Heart right ventricle (tissue), 16 donors: ENCODE results near the gene ZNF408. TPM values are rescaled to one million over a fixed set of nuclear protein-coding genes. Genes with fewer than 3 reads are reported as not detected.

Experiments
- ATAC-seq, 8 donors: fragments of 200-7000 bp; cut with Tn5 transposase; one replicate each; pipeline ENCODE4 v1.9.1; 2020; ENCODE audit warnings: mild to moderate bottlenecking in 8 of 8, moderate library complexity in 8 of 8, moderate number of reproducible peaks in 1 of 8
- DNase-seq, 2 donors: peaks; one replicate each; pipeline ENCODE4 v3.0.0-alpha.2; 2020
- H3K27ac ChIP-seq, 10 donors: fragments of 200-600 bp; sonication (generic) in 2 of 10; one replicate each; pipeline versions ENCODE4 v1.5.0 to v1.8.0; 2020 to 2022; ENCODE audit warnings: mild to moderate bottlenecking in 3 of 10
- H3K27me3 ChIP-seq, 7 donors: fragments of 200-600 bp; one replicate each; pipeline ENCODE4 v1.8.0; 2021 to 2022; ENCODE audit warnings: mild to moderate bottlenecking in 2 of 7
- H3K36me3 ChIP-seq, 9 donors: fragments of 200-600 bp; sonication (generic) in 1 of 9; one replicate each; pipeline versions ENCODE4 v1.5.0 to v1.8.0; 2020 to 2022; ENCODE audit warnings: mild to moderate bottlenecking in 2 of 9
- H3K4me1 ChIP-seq, 9 donors: fragments of 200-600 bp; sonication (generic) in 1 of 9; one replicate each; pipeline versions ENCODE4 v1.5.0 to v1.8.0; 2020 to 2022; ENCODE audit warnings: mild to moderate bottlenecking in 4 of 9
- H3K4me3 ChIP-seq, 10 donors: fragments of 200-600 bp; sonication (generic) in 2 of 10; one replicate each; pipeline versions ENCODE4 v1.5.0 to v1.8.0; 2020 to 2022; ENCODE audit warnings: mild to moderate bottlenecking in 7 of 10, moderate library complexity in 2 of 10
- H3K9me3 ChIP-seq, 11 donors: fragments of 200-600 bp in 10 of 11; sonication (generic) in 2 of 11; one replicate each; pipeline versions ENCODE4 v1.5.0 to v1.8.0; 2013 to 2022; ENCODE audit warnings: mild to moderate bottlenecking in 2 of 11, control low read depth in 1 of 11, moderate library complexity in 1 of 11
- CTCF ChIP-seq, 9 donors: fragments of 200-600 bp; sonication (generic) in 2 of 9; IDR thresholded peaks; one replicate each; pipeline versions ENCODE4 v1.5.0 to v1.8.0; 2021 to 2022; ENCODE audit warnings: antibody characterized with exemption in 9 of 9, mild to moderate bottlenecking in 5 of 9, moderate library complexity in 1 of 9
- WGBS, 2 donors: extraction: QIAGEN DNeasy Blood & Tissue Kit; methylation state at CpG; one replicate each; pipeline ENCODE4 v1.1.7; 2013; ENCODE audit warnings: inconsistent platforms in 1 of 2; 5-methylcytosine and 5-hydroxymethylcytosine counted together
- intact Hi-C, 10 donors: fragments of 100-400 bp; cut with DNase I; formaldehyde crosslinking; loops; one replicate each; pipeline versions ENCODE4 v1.11.1 to v1.14.2; 2022
- polyA plus RNA-seq, 2 donors: library from polyadenylated mRNA; stranded (reverse); fragments of 200-250 nt; gene quantifications; one replicate each; pipeline ENCODE4 v1.2.3, GENCODE V29; 2013
- total RNA-seq, 10 donors: library from RNA; stranded (reverse); fragmentation: NEBNext Ultra II Directional in 3 of 10; extraction: Animal tissue kit (Norgen Biotek cat#: 25700) in 3 of 10; gene quantifications; one replicate each; pipeline versions ENCODE4 v1.2.1 to v1.2.4, GENCODE V29; 2021 to 2023
- donor health status: Arrhythmogenic right ventricular cardiomyopathy.
- donor health status: ischemic (EF 13 %, LVEDD 7.1; RV severe dilation, severe dysfunction).
- donor health status: healthy with polysubstance abuse.
- donor health status: DM: no; HTN: yes; CAD: no.
- donor health status: DM: no; HTN: no; CAD: no.
- donor health status: ischemic (EF 25% LVEDD 6.9; RV normal size, moderate dysfunction).
- donor health status: ischemic (EF 25% LVEDD 5.7; RV mildly dilated, moderate dysfunction).
- donor health status: healthy.
- donor health status: DM: yes; HTN: yes; CAD: no.
- donor health status: Ischemic cardiomyopathy.
- donor health status: ischemic (EF 35%, LVEDD 5.7; RV mildly dilated, moderate dysfunction).
- donor health status: nonischemic (EF 11% LVEDD 7.7; RV severe dilation, severe dysfunction).
- donor health status: DM: yes; HTN: yes; CAD: no.
- donor health status: PGD.
- donor health status: ischemic (EF 29% LVEDD 5.4; RV normal size, mild dysfunction).
- donor health status: nonischemic (EF 23%, LVEDD 6.1; RV moderate dilation, normal function).

Gene ZNF408
- total and polyA plus RNA-seq, 12 donors = 5.0 to 8.9 (median 6.7) TPM

- no peaks in the 10 kb centered on the region for H3K27me3 ChIP-seq
- ATAC-seq = no peak
- no peaks in the 10 kb centered on the region for H3K9me3 ChIP-seq
- H3K4me3 ChIP-seq = no peak overlapping the region
- TF ChIP-seq CTCF (IDR thresholded peaks at IDR 0.05) = no peak
- peaks cover 0 to 99% (median 38%) of the 10 kb centered on the region in 9 donors for H3K36me3 ChIP-seq
- H3K4me1 ChIP-seq = peaks cover 24 to 55% (median 47%) of the 10 kb centered on the region in 9 donors
- intact Hi-C loops = loop anchor here in 1 of 10 donors (10.0 kb wide), 1 partner anchor 78 kb away; the partner anchor contains the start of genes ATG13 and HARBI1
- DNase-seq = no peak
- H3K27ac ChIP-seq = peak overlapping the region in 1 of 10 donors; percentile 9
- 79 to 82% methylated on average over 4 of the region's 4 CpGs for WGBS, 2 donors
Observed at GRCh38 chr11:46692450-46692849, 8.4 kb upstream of the ZNF408 start.

GRCh38 chr11:46693597-46694012 lies 7.2 kb upstream of the ZNF408 start:
- peak overlapping the region in 8 of 10 donors; percentile 24 to 96 (median 80) for H3K27ac ChIP-seq
- no peak overlapping the region for H3K4me3 ChIP-seq
- no peaks in the 10 kb centered on the region for H3K9me3 ChIP-seq
- peaks cover 0 to 93% (median 32%) of the 10 kb centered on the region in 9 donors for H3K36me3 ChIP-seq
- DNase-seq (no peak), ATAC-seq (peak in 4 of 8 donors; percentile 13 to 19 (median 18))
- no peaks in the 10 kb centered on the region for H3K27me3 ChIP-seq
- intact Hi-C loops = loop anchor here in 1 of 10 donors (10.0 kb wide), 1 partner anchor 79 kb away; the partner anchor contains the start of genes ATG13 and HARBI1
- 40 to 48% methylated on average over 2 of the region's 2 CpGs for WGBS, 2 donors
- TF ChIP-seq CTCF (IDR thresholded peaks at IDR 0.05) = no peak
- H3K4me1 ChIP-seq = peaks cover 25 to 56% (median 50%) of the 10 kb centered on the region in 9 donors

GRCh38 chr11:46694072-46694471 lies 6.8 kb upstream of the ZNF408 start:
- Histone ChIP-seq H3K27ac (peak overlapping the region in 8 of 10 donors; percentile 24 to 96 (median 80)), H3K4me3 (no peak overlapping the region), H3K27me3 (no peaks in the 10 kb centered on the region), H3K9me3 (no peaks in the 10 kb centered on the region), H3K4me1 (peaks cover 28 to 61% (median 55%) of the 10 kb centered on the region in 9 donors), H3K36me3 (peaks cover 0 to 88% (median 32%) of the 10 kb centered on the region in 9 donors)
- ATAC-seq = no peak
- no peak for DNase-seq
- intact Hi-C loops = loop anchor here in 1 of 10 donors (10.0 kb wide), 1 partner anchor 79 kb away; the partner anchor contains the start of genes ATG13 and HARBI1
- WGBS, 2 donors = 81 to 87% methylated on average over 6 of the region's 6 CpGs
- no peak for TF ChIP-seq CTCF (IDR thresholded peaks at IDR 0.05)

- ATAC-seq (no peak), DNase-seq (no peak)
- no peaks in the 10 kb centered on the region for H3K27me3 ChIP-seq
- peaks cover 28 to 66% (median 60%) of the 10 kb centered on the region in 9 donors for H3K4me1 ChIP-seq
- WGBS, 2 donors = 76% methylated on average over 7 of the region's 7 CpGs
- H3K9me3 ChIP-seq = no peaks in the 10 kb centered on the region
- intact Hi-C loops = loop anchor here in 1 of 10 donors (10.0 kb wide), 1 partner anchor 80 kb away; the partner anchor contains the start of genes ATG13 and HARBI1
- TF ChIP-seq CTCF (IDR thresholded peaks at IDR 0.05) = no peak
- H3K36me3 ChIP-seq = peaks cover 0 to 83% (median 32%) of the 10 kb centered on the region in 9 donors
- H3K27ac ChIP-seq = peak overlapping the region in 8 of 10 donors; percentile 24 to 96 (median 80)
- no peak overlapping the region for H3K4me3 ChIP-seq
Observed at GRCh38 chr11:46694607-46695006, 6.2 kb upstream of the ZNF408 start.
